HUDEP-2 (cell line): ENCODE data around the gene RHOT2.

Experiments used
- DNase-seq, 76 experiments: peaks; one replicate each; lab custom pipeline; 2025; ENCODE audit not compliant: unreplicated experiment in 76 of 76; lab: John Stamatoyannopoulos, UW

Gene RHOT2

DNA sequence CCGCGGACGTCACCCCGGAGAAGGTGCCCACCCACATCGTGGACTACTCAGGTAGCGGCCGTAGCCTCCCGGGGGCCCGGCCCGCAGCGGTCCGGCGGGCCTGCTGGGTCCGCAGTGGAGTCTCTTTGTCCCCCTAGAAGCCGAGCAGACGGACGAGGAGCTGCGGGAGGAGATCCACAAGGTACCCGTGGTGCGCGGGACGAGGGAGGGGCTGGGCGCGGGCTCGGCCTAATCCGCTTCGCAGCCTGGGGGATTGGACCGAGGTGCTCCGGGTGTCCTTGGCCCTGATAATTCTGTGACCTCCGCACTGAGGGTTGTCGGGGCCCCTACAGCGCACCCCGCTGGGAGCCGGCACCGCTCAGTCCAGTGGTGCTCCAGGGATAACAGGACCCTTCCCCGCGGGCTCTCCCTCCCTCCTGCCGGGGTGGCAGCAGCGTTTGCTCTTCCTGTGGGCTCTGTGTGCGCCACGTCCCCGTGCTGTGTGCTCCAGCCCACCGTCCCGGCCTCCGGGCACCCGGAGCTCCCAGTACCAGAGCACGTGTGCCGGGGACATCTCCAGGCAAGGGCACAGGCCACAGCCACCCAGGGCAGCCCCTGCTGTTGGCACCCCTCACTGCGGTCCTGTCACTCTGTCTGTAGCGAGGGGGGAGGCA lies 713 bp downstream of the RHOT2 start:
- peak in 2 of 76 experiments; percentile 17 to 38 for DNase-seq

DNA sequence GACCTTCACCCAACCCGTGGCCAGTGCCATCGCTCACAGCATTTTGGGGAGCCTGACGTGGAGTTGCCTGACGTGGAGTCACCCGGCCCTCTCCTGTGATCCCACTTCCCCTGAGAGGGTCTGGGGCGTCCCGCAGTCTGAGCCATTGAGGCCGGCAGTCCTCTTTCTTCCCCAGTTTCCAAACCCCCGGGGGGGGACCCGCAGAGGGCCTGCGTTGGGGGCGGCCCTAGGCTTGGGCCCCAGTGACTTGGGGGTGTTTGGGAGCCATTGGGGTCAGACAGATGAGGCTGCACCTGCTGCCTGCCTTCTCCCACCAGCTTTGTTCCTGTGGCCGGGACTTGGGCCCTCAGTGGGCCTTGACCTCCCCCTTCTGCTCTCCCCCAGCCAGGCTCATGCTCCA lies 1.7 kb downstream of the RHOT2 start:
- DNase-seq, result no peak

DNA sequence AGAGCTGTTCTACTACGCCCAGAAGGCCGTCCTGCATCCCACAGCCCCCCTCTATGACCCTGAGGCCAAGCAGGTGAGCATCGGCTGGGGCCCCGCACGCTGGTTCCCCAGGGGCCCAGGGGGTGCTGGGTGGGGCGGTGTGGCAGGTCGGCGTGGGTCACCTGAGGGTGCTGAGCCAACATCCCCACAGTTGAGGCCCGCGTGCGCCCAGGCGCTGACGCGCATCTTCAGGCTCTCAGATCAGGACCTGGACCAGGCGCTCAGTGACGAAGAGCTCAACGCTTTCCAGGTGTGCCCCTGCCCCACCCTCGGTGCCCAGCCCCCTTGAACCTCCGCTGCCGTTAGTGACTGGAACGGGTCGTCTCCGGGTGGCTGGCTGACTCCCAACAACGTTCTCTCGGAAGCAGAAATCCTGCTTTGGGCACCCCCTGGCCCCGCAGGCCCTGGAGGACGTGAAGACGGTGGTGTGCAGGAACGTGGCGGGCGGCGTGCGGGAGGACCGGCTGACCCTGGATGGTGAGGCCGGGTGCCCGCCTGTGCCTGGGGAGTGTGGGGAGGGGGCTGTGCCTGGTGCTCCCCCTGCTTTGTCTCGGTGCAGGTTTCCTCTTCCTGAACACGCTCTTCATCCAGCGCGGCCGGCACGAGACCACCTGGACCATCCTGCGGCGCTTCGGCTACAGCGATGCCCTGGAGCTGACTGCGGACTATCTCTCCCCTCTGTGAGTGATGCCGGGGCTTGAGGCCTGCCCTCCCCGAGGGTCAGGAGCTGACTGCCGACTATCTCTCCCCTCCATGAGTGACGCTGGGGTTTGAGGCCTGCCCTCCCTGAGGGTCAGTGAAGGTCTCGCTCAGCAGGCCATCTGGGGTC lies 2.8 kb downstream of the RHOT2 start:
- DNase-seq, result no peak

DNA sequence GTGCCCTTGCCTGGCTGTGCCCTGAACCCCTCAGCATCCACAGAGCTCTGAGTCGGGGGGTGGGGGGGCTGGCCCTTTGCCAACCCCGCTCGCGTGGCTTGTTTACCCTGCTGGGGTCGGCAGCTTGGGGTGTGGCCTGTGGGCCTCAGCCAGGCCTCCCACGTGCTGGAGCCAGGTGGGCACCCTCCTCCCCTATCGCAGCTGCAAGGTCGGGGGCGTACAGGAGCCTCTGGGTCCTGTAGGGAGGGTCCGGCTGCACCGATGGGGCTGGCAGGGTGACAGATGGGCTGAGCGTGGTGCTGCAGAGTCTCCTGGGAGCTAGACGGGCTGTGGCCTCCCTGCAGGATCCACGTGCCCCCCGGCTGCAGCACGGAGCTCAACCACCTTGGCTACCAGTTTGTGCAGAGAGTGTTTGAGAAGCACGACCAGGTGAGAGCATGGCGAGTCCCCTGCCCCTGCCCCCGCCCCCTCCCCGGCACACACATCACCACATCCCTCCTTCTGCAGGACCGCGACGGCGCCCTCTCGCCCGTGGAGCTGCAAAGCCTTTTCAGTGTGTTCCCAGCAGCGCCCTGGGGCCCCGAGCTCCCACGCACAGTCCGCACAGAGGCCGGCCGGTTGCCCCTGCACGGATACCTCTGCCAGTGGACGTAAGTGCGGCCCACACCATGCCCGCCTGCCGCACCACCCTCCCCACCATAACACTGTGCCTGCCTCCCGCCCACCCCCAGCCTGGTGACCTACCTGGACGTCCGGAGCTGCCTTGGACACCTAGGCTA lies 3.6 kb downstream of the RHOT2 start:
- no peak for DNase-seq

DNA sequence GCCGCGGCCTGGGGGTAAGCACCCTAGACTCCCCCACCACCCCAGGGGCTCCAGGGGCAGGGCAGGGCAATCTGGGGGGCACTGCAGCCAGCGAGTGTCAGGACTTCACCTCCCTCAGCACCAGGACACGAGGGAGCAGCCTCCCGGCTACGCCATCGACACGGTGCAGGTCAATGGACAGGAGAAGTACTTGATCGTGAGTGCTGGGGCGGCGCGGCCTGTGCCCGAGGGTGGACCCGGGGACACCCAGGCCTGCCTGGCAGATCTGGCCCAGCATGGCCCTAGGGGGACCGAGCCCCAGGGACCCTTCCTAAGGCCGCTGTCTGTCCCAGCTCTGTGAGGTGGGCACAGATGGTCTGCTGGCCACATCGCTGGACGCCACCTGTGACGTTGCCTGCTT lies 4.4 kb downstream of the RHOT2 start:
- no peak for DNase-seq

DNA sequence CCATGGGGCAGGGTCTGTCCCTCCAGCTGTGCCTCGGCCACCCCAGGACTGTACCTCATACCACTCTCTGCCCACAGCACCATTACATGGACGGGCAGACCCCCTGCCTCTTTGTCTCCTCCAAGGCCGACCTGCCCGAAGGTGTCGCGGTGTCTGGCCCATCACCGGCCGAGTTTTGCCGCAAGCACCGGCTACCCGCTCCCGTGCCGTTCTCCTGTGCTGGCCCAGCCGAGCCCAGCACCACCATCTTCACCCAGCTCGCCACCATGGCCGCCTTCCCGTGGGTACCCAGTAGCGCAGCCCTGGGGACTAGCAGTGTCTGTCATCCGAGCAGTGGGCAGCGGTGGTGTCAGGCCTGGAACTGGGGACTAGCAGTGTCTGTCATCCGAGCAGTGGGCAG lies 4.9 kb downstream of the RHOT2 start:
- no peak for DNase-seq

DNA sequence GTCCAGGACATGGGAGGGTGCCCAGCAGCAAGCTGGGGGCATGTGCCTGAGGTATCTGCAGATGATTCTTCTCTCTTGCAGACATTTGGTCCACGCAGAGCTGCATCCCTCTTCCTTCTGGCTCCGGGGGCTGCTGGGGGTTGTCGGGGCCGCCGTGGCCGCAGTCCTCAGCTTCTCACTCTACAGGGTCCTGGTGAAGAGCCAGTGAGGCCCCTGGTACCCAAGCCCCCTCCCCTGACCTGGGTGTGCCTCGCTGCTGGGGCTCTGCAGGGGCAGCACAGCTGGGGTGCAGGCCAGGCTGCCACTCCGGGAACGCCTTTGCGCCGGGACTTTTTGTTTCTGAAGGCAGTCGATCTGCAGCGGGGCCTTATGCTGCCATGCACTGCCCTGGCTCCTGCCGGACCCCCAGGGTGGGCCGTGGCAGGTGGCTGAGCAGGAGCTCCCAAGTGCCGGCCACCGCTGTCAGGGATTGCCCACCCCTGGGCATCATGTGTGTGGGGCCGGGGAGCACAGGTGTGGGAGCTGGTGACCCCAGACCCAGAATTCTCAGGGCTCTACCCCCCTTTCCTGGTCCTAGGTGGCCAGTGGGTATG lies 5.6 kb downstream of the RHOT2 start:
- no peak for DNase-seq

DNA sequence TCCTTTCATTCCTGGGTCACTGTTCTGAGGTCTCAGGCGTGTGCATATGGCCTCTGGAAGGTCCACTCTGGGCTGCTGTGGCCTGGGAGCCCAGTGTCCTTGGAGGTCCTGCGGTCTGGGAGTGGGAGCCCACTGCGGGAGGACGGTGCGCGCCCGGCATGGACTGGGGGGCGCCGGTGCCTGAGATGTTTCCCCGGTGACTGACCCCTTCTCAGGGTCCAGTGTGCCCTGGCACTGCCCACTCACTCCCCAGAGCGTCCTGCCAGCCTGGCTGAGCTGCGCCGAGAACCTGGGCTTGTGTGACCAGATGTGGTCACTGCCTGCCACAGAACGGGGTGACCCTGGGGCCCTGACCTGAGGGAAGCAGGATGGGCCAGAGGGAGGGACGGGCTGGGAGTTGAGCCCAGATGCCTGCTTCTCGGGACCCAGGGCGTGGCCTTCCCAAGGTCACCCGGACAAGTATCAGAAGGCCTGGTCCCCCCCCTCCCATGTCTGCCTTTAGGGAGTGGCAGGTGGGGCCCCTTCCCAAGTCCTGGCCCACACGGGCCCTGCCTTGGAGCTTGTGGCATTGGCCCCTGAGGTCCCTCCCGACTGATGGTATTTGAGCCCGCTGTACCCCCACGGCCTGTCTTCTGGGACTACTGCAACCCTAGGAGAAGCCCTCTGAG lies 6.4 kb downstream of the RHOT2 start:
- DNase-seq, result no peak

DNA sequence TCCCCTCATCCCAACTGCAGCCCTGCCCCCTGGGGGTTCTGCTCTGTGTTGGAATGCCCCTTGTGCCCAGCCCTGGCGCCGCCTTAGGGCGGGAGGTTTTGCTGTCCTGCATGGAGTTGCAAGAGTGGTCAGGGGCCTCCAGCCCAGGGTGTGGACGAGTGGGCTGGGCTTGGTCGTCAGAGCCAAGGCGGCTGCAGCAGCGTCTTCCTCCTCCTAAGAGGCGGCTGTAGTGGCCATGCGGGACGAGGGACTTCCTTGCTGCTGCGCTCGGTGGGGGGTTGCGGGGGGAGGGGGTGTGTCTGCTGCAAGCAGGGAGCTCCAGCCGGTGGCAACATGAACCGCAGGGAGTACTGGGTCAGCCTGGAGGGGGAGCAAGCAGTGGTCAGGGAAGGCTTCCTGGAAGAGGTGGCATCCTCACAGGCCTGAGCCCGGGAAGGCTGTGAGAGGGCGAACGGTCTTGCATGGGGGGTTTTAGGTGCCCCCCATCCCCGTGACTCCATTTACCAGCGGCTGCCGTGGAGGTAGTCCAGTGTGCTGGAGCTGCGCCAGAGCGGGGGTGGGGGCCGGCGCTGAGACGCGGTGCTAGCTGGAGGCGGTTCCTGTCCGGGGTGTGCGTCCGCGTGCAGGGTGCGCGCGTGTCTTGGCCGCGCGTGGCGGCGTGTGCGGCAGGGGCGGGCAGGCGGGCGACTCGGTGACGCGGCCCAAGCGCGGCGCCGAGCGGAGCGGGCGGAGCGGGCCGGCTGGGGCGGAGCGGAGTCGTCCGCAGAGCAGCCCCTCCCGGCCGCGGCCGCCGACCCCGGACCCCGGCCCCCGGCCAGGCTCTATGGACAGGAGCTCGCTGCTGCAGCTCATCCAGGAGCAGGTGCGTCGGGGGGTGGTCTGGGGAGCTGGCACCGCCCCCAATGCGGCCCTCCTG lies 7.3 kb downstream of the RHOT2 start, which contains the start of gene RHBDL1:
TSS of gene RHBDL1 (plus strand) at position 704 of the 916 bp plus-strand sequence. CDS start at position 824, 120 bp downstream.
- peak in 8 of 76 experiments; percentile 10 to 43 (median 24) for DNase-seq

DNA sequence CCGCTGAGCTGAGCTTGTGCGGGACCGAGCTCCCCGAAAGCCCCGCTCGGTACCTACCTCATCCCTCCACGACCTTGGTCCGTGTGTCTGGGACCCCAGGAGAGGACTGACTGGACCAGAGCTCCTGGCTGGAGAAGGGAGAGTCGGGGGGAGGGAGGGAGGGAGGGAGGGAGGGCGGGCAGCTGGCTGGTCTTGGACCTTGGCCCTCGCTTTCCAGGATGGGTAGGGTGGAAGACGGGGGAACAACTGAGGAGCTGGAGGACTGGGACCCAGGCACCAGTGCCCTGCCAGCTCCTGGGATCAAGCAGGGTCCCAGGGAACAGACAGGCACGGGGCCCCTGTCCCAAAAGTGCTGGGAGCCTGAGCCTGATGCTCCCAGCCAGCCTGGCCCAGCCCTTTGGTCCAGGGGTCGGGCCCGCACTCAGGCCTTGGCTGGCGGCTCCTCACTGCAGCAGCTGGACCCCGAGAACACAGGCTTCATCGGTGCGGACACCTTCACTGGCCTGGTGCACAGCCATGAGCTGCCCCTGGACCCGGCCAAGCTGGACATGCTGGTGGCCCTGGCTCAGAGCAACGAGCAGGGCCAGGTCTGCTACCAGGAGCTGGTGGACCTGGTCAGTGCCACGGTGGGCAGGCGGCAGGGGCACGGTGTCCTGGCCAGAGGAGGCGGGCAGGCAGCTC lies 8.1 kb downstream of the RHOT2 start:
- DNase-seq, result no peak

DNA sequence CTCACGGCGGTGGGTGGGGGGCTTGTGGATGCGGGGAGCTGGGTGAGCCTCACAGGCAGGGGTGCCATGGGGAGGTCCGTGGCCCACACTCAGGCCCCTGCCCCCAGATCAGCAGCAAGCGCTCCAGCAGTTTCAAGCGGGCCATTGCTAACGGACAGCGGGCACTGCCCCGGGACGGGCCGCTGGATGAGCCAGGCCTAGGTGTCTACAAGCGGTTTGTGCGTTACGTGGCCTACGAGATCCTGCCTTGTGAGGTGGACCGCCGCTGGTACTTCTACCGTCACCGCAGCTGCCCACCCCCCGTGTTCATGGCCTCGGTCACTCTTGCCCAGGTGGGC lies 8.6 kb downstream of the RHOT2 start:
- no peak for DNase-seq

DNA sequence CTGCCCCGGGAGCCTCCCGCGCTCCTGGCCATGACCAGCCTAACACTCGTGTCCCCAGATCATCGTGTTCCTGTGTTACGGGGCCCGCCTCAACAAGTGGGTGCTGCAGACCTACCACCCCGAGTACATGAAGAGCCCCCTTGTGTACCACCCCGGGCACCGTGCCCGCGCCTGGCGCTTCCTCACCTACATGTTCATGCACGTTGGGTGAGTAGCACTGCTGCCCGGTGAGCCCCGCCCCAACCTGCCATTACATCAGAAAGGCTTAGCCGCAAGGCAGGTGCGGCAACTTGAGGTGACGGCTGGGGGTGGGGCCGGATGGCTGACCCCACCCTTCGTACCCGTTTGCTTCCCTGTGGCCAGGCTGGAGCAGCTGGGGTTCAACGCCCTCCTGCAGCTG lies 9.0 kb downstream of the RHOT2 start:
- no peak for DNase-seq

DNA sequence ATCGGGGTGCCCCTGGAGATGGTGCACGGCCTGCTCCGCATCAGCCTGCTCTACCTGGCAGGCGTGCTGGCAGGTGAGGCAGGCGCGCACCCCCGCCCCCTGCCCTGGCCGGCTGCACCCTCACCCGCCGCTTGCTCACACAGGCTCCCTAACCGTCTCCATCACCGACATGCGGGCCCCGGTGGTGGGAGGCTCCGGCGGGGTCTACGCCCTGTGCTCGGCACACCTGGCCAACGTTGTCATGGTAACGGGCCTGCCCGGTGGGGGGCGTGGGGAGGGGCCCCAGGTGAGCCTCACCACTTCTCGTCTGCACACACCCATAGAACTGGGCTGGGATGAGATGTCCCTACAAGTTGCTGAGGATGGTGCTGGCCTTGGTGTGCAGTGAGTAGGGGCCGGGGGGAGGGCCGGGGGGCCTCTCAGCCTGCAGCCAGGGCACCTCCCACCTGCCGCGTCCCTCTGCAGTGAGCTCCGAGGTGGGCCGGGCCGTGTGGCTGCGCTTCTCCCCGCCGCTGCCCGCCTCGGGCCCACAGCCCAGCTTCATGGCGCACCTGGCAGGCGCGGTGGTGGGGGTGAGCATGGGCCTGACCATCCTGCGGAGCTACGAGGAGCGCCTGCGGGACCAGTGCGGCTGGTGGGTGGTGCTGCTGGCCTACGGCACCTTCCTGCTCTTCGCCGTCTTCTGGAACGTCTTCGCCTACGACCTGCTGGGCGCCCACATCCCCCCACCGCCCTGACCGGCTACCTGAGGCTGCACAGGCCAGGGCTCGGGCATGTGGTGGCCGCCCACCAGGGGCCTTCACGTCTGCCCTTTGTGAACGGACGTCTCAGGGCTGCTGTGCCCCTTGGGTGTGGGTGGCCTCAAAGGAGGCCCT lies 9.6 kb downstream of the RHOT2 start:
- no peak for DNase-seq

DNA sequence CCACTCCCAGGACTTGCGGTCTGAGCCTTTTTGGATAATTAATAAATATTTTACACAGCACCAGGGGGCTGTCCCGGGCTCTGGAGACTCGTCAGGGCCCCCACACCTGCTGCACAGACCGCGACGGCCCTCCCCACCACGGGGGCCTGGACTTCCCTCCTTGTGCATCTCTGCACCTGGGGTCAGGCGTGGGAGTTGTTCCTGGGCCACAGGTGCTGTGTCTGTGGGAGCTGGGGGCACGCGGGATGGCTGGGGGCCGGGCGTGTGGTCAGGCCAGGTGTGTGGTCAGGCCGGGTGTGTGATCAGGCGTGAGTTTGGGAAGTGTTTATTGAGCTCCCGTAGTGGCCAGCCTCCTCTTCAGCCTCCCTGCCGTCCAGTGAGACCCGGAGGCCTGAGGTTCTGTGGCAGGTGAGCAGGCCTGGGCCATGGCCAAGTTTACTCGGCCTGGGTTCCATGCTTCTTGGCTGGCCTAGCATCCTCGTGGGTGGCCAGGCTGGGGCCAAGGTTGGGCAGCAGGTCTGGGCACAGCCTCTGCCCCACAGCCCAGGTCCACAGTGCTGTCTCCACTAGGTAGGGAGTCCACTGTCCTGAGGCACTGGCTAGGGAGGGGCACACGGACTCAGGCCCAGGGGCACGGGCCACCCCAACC lies 10.4 kb downstream of the RHOT2 start:
- DNase-seq, result no peak

DNA sequence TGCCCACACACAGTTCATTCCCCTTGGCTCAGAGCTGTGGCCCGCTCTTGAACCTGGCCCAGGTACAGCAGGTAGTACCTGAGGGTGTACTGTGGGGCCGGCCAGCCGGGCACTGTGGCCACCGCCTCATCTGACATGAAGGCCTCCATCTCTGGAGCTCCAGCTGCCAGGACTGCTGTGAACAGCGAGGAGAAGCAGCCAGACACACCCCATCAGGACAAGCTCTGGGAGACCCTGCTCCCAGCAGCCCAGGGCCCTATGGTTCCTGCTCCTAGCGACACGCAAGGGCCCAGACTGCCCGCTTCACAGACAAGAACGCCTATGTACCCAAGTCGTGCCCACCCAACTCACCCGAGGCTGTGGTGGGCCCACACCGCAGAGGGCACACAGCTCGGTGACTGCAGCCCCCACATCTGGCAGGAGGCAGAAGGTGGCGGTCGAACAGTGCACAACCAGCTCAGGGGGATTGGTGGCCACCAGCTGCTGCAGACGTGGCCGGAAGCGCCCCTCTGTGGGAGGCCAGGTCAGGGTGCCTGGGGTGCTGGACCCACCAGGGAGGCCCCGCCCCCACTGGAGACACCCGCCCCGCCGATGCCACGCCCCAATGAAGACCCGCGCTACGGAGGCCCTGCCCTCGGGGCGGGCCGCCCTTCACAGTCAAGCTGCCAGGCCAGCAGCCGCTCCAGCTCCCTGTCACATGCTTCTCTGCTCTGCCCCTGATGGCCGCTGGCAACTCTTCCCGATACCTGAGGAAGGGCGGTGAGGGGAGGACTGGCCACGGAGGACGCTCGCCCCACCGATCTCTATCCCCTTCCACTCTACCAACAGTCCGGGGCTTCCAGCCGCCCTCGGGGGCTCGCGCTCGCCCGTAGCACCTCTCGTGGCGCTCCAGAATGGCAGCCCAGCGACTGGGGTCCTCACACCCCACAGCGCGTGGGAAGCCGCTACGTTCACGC lies 11.2 kb downstream of the RHOT2 start:
- DNase-seq, result peak in 69 of 76 experiments; percentile 10 to 80 (median 63)
